HG03095 (cell line): ENCODE measurements around the gene FOXP4.

ENCODE experiments used
- ATAC-seq: cut with Tn5 transposase; IDR thresholded peaks from one replicate; pipeline ENCODE4 v1.9.1; 2021; ENCODE audit warnings: moderate library complexity; ENCODE audit not compliant: unreplicated experiment

FOXP4 gene

DNA sequence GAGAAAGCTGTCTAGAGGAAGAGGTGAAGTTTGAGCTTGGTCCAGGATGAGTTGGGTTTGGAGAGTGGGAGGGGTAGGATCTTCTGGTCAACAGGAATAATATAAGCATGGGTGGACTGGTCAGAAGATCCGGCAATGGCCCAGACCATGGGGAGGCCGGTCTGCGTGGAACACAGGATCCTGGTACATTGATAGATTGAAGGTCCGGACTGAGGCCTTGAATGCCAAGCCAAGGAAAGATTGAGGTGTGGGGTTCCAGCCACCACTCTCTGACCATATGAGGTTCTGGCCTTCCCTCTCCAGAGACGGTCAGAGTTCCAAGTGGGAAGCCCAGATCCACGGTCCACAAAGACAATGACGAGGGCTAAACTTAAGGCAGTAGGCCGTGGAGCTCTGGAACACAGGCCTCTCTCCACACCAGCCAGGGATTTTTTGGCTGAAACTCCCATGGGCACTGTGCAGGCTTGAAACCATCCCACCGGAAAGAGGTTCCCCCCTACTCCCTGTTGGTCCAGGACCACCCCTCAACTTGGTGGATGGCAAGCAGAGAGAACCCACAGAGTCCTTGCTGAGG lies 95.3 kb downstream of the FOXP4 start:
- no peak for ATAC-seq

DNA sequence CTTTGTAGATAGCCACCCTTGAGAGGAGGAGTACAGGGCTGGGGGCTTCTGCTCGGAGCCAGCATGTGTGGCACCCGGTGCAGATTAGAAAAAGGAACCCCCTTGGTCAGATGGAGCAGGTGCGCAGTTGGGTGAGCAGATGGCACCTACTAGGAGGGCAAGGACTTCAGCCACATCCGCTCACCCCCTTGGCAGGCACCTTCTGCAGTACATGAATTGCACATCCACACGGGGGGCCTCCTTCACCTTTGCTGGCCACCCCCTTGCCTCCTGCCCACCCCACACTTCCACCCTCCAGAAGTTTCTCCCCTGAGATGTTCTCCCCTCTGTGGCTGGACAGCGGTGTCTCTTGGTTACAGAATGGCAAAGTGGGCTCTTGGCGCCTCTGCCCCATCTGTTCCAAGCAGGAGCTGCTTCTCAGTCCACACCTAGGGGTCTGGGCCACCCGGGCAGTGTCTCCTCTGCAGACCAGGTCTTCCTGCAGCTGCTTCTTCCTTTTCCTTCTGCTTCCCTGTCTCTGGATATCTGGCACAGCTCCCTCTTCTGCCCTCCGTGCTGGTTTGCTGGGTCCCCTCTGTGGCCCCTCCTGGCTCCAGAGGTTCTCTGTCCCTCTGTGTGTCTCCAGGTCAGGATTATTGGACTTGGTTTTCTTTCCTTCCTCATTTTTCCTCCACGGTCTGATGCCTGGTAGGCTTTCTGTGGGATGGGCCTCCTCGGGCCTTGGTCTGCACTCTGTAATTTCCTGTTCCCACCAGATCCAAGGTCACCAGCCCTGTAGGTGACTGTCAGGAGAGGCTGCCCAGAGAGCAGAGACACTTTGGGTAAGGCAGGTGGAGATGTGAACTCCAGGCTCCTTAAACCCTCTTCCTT lies 96.1 kb downstream of the FOXP4 start:
- ATAC-seq = no peak

DNA sequence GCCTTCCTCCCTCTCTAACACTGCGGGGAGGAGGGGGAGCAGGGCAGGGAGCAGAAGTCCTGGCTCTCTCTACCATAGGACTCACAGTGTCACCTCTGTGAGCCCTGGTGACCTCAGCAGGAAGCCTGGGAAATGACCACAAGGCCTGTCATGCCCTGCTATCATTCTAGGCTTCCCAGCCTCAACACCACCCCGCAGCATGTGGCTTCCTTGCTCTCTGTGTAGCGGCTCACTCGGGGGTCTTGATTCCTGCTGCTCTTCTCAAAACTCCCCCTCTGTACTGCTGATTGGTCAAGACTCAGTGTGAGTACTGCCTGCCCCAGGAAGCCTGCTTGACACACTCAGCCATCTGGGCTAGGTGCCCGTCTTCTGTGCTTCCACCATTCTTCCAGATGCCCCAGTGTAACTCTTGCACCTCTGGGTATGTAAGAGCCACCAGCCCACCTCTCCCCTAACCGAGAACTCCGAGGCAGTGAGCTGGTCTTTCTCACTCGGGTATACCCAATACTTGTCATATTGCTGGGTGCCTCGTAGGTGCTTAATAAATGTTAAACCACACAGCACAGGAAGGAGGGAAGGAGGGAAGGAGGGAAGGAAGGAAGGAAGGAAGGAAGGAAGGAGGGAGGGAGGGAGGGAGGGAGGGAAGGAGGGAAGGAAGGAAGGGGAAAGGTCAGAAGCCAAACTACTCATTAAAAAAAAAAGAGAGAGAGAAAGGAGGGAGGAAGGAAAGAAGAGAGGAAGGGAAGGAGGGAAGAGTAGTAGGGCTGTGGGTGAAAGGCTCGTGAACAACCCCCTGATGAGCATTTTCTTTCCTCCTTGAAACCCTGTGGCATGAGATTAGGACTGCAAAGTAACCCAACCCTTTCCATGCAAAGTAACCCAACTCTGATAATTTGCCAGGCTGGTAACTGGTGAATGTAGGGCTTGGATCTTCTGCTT lies 97.0 kb downstream of the FOXP4 start:
- ATAC-seq = no peak

DNA sequence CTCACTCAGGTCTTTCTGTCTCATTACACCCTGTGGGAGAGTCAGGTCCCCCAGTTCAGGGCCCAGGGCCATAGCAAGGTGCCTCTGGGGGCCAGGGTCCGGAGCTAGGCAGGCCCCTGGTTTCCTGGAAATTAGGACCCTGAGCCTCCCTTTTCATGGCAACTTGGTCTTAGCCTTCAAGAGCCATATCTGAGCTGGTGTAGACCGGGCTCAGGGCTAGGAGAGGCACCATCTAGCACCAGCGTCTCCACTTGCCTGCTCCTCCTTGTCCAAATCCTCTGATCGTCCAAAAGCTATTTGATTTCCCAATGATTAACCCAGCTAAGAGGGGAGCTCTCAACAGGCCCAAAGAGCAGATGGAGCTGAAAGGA lies 97.7 kb downstream of the FOXP4 start:
- ATAC-seq = no peak

DNA sequence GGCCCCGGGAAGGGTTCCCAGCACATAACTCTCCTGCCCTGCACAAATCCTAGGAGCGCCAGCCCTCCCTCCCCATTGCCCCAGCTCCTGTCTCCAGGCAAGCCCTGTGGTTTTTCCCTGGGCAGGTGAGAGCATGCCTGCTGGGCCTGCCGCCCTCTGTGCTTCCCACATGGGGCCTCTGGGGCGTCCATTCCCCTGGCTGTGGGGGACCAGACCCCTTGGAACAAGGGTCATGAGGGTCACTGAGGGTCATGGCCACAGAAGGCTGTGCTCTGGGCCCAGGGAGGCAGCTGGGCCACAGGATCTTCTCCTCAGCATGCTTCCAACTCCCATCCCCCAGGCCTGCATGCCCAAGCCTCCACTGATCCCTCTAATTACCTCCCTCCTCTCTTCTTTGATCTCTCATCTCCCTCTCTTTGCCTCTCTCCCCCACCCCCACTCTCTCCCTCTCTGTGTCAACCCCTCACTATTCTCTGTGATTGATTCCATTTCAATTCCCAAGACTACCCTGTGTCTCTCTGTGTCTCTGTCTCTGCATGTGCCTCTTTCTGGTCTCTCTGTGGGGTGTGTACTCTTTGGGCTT lies 98.2 kb downstream of the FOXP4 start:
- no peak for ATAC-seq

DNA sequence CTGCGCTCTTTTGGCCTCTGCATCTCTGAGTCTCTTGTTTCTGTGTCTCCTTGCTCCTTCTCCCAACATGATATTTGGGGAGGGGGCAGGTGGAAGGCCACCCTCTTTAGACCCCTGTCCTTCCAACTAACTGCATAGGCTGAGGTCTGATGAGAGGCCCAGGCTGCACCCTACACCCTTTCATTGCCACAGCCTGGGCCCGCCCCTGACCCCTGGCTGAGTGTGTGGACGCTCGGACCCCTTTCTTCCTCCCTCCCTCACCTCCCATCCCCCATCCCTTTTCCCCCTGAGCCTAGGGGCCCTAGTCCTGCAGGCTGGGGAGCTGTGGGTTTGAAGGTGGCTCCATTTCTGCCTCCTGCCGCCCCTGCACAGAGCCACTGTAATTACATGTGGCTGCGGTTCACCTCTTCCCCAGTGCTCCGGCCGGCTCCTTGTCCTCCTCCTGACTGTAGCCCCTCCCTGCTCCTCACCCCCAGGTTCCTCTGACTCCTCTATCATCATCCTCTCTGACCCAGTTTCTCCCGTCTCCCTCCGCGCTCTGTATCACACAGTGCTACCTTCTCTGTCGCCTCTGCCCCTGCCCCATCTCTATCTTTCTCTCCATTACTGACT lies 98.9 kb downstream of the FOXP4 start:
- ATAC-seq = no peak

DNA sequence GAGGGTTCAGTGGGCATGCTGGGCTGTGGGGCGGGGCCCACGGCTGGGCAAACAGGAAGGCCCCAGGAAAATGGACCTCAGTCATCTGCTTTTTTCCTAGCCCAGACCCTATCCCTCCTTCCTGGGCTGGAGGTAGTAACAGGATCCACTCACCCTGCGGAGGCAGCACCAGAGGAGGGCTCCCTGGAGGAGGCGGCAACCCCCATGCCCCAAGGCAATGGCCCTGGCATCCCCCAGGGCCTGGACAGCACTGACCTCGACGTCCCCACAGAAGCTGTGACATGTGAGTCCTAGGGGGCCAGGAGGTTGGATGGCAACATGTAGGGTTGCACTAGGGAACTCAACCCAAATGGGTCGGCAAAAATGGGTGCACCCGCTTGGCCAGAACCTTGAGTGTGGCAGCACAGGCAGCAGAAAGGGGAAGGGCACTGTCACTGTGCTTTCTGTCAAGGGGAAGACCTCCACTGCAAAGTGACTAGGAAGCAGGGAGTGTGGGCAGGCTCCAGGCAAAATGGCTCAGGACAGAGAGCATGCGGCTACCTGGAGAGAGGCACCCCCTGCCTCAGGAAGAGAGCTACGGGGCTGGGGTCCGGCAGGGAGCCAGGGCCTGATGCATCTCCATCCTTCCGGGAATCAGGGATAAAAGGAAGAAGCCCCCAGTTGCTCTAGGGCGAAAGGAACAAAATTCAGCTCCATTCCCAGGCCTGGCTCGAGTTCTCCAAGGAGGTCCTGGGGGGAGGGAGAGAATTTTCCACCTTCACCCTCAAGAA lies 100.0 kb downstream of the FOXP4 start:
- no peak for ATAC-seq

DNA sequence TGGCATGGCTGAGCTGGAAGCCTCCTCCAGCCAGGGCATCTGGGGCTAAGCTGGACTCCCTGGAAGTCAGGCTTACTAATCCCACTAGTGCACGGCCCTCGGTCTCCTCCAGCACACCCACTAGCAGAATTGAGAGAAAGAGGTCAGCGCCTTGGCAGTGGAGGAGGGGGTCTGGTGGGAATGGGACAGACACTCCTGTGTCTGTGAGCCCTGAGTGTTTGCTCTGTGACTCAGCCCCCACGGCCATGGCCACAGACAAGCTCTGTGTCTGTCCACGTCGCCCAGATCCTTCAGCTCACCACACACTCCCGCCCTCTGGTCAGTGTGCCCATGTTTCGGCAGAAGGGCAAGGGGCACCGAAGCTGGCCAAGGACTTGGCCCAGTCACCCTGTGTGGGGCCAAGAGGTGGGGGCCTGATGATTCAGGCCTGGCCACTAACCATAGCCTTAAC lies 100.9 kb downstream of the FOXP4 start:
- no peak for ATAC-seq

DNA sequence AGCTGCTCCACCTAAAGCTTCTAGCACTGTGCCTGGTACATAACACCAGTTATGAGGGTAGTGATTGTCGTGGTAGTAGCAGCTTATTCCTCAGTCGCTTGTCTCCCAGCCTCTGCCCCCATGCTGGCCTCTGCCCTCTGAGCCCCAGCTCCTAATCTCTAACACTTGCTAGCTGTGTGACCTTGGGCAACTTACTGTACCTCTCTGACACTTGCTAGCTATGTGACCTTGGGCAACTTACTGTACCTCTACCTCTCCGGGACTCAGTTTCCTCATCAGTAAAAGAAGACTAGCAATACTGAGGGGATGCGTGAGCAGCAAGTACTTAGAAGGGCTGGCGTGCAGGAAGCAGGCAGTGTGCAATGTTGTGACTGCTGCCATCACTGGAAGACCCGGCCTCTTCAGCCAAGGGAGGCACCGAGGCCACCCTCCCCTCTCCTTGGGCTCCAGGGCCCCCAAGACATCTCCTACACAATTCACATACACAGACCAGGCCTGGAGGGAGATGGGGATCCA lies 101.9 kb downstream of the FOXP4 start:
- ATAC-seq = no peak

DNA sequence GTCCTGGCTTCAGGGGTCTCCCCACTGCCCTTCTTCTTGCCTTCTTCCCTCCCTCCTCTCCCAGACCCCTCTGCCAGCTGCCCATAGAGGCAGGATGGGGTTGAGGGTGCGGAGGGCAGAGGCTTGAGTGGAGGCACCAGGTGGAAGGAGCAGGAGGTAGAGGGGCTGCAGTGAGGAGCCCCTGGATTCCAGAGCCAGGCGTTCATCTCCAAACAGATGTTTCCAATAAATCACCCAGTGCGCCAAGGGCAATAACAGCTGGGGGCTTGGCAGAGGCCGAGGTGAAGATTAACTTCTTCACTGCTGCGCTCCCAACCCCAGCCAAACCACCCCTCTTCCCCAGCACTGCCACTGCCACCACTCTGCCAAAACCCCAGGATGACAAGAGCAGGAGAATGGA lies 102.7 kb downstream of the FOXP4 start:
- no peak for ATAC-seq

DNA sequence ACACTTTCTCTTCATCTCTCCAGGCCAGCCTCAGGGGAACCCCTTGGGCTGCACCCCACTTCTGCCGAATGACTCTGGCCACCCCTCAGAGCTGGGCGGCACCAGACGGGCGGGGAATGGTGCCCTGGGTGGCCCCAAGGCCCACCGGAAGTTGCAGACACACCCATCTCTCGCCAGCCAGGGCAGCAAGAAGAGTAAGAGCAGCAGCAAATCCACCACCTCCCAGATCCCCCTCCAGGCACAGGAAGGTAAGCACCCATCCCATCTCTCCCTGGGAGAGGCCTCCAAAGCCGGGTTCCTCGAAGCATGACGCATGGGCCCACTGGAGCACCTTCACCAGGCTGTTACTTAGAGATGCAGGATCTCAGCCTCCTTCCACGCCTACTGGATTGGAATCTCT lies 103.4 kb downstream of the FOXP4 start:
- no peak for ATAC-seq

DNA sequence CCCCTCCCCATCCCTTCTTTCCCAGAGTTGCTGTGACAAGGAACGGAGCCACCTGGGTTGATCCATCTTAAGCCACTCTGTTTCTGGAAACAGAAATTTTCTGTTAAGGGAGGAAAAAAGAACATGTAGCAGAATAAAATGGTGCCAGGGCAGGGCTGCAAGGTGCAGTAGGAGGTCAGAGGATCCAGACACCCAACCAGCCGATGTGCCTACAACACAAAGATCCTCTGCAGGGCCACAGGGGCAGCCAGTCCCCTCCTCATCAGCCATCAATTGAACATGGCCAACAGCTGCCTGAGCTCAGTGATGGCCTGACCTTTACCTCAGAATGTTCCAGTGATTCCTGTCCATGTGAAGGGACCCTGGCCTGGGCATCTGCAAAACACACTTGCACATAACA lies 103.9 kb downstream of the FOXP4 start:
- no peak for ATAC-seq

DNA sequence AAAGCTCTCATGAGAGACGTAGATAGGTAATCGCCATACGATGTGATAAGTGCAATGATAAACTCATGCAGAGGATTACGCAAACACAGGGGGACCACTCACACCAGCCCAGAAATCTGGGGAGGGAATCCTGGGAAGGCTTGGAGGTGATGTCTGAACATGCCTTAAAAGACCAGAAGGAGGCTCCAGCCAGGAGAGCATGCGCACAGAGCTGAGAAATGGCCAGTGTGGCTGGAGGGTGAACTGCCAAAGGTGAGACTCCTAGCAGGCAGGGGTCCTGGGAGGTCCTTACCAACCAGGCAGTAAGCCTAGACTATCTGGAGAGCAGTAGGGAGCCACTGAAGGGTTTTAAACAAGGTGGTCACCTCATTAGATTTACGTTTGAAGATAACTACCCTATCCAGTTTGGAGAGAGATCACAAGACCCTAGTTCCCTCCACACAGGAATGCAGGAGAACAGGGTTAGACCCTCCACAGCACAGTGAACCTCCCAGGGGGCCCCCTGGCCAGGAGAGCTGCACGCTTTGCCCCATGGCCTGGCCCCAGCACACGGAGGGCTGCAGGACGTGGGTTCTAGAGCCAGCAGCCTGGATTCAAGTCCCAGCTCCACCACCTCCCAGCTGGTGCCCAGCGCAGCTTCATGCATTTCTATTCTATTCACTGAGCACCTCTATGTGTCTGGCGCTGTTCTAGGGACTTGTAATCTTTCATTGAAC lies 105.2 kb downstream of the FOXP4 start:
- ATAC-seq = no peak
